NOMO-1 (cell line): ENCODE results near the gene ATP6V1B1.

Experiments used
- DNase-seq, 2 experiments: peaks; one replicate each; lab custom pipeline; 2025; ENCODE audit not compliant: unreplicated experiment in 2 of 2; lab: John Stamatoyannopoulos, UW

ATP6V1B1 gene

DNA sequence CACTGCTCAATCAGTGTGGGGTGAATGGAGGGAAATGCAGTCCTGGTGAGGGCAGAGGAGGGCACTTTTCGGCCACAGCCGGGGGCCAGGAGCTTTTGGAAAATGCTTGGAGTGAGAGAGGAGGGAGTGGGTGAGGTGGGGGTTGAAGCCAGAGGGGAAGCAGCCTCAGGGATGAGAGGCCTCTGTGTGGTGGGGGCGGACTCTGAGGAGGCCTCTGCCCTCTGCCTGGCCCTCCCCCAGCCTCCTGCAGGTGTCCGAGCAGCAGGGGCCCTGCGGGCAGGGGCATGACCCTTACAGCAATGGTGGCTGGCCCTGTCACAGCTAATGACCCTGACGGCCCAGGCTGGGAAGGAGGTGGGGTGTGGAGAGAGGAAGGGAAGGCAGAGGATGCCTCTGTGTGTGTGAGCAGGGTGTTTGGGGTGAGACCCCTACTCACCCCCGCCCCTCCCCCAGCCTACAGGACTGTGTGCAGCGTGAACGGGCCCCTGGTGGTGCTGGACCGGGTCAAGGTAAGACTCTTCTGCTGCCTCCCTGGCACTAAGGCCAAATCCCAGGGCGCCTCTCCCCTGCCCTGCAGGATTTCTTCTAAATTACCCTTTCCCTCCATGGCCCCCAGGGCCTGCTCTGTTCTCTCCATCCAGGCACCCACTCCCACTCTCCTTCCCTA is 7.6 kb downstream of the ATP6V1B1 start:
- DNase-seq: no peak

DNA sequence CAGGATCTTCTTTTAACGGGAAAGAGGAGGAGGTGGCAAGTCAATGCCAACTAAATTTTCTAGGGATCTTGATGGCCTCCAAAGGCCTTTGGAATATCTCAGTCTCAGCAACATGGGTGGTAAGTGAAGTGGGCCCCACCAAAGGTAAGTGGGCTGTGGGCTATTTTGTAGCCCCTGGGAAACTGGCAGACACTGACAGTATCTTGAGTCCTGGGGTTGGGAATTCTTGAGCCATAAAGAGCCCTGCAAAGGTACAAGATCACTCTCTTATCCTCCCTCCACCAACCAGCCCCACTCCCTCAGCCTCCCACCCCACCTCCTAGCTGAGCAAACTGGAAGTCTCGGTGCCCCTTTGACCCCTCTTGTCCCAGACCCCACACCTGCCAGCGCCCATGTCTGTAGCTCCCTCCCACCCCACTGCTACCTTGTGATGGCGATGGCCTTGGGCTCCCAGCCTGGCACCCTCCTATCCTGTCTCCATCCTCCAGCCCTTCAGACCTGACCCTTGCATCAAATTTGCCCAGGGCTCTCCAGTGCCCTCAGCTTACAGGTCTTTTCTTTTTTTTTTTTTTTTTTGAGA is 8.5 kb downstream of the ATP6V1B1 start:
- no peak for DNase-seq

DNA sequence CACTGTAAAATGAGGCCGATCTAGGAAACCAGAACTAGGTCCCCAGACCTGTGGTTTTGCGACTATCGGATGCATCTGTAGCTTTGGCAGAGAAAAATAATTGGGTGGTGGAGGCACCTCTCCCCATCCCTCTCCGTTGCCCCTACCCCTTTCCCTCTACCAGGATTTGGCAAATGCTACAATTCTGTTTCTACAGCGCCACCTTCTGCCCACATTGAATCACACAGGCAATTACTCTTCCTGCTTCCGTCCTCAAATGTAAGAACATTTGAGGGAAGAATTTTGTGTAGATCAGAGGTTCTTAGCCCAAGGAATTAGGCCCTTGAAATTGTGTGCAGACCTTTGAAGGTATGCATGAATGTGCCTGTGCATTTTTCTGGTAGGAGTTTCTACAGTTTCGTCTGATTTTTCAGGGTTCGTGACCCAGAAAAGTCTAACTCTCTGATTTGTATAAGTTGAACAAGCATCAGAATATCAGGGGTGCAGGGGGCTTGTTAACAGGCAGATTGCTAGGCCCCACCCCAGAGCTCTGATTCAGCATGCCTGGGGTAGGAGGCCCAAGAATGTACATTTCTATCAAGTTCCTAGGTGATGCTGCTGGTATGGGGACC is 11.2 kb downstream of the ATP6V1B1 start:
- peak; percentile 43 to 60 for DNase-seq

DNA sequence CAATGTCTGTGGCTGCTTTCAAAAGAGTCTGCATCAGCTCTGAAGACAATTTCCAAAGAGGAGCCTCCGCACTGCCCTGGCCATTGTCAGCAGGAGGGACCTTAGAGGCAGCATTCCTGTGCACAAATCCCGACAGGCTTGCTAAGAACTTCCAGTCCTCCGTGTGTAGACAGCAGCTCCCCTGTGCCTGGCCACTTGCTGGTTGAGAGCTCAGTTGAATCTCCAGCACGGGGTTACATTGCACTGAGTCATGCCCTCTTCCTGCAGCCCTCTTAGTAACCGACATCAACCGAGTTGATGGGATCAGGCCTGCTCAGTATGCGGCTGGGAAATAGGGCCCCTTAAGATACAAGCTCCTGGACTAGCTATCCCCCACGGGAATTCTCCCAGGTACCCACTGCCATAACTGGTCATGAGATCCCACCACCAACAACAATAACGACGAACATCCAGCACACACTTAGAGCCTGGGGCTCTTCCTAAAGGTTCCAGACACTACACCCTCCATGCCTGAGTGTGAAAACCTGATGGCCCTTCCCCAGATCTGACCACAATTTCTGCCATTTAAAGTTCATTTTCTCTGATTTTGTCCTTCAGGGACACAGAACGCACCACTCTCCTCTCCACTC is 12.0 kb downstream of the ATP6V1B1 start:
- DNase-seq: no peak

DNA sequence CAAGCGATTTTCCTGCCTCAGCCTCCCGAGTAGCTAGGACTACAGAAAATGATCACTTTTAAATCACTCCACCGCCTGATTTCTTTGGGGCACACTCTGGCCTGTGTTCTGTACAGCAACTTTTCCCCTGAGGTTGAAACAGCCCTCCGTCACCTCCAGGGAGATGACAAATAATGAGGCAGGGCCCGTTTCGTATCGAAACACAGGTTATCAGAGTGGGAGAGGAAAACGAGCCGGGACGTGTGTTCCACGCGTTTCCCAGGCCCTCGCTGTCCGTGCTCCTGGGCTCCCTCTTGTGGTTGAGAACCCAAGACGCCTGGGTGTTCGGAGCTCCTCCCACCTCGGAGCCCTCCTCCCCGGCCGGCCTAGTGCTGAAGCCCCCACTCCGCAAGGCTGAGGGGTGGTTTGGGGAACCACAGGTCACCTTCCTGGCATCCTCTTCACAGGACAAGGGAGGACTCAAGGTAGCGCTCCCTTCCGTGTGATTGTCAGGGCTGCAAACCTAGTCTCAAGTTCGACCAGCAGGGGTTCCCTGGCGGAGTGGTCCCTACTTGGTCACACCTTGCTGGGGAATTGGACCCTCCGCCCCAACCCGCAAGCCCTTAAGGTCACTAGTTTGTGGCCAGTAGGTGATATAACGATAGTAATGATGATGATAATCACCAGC is 12.8 kb downstream of the ATP6V1B1 start:
- peak; percentile 43 to 75 for DNase-seq

DNA sequence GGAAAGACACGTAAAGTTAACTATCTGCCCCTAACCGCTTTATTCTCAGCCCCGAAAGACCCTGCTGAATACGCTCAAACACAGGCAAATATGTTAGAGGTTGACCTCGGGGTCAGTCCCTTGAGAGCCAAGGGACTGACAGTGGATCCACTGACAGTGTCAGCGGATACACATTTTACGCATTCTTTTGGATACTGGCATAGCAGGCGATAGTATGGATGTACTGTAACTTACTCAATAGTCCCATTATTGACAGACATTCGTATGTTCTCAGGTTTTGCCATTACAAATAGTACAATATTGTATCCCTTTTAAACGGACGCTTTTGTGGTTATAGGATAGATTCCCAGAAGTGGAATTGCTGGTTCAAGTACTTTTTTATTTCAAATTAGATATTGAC is 13.4 kb downstream of the ATP6V1B1 start:
- no peak for DNase-seq

DNA sequence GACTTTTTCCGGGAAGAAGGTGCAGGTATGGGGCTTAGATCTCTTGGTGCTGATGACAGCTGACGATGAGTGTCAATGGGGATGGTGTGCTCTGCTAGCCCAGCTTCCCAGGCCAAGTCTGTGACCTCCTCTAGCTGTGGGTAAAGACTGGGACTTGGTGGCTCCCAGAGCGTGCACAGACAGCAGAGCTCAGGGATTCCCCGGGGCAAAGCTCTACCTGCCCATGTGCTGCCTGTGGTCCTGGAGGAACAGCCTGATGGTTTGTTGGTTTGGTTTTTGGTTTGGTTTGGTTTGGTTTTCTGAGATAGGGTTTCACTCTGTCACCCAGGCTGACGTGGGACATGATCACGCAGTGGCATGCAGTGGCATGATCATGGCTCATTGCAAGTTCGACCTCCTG is 19.2 kb downstream of the ATP6V1B1 start:
- no peak for DNase-seq

DNA sequence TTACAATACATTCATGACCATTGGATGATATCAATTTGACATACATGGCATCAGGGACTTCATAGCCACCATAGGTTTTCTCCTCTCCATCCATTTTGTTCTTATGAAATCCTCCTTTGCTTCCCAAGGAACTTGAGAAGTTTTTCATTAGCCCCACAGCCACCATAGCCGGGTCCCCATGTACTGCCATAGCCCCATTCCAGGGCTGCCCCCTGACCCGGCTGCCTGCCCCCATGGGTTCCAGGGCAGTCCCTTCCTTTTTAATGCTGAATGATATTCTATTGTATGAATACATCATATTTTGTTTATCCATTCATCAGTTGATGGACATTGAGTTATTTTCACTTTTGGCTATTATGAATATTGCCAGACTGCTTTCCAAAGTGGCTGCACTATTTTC is 20.4 kb downstream of the ATP6V1B1 start:
- DNase-seq: no peak

DNA sequence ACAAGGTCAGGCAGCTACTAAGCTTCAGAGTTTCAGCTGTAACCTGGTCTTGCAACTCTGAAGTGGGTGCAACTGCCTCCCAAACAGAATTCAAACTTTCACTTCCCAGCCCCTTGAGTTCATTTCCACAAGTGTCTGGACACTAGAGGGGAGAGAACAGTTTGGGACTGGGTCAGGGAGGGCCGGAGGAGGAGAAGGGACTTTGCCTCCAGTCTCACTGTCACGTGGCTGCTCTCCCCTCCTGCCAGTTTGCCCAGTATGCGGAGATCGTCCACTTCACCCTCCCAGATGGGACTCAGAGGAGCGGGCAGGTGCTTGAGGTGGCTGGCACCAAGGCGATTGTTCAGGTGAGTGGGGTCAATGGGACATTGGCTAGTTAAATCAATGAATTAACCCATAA is 22.1 kb downstream of the ATP6V1B1 start:
- no peak for DNase-seq

DNA sequence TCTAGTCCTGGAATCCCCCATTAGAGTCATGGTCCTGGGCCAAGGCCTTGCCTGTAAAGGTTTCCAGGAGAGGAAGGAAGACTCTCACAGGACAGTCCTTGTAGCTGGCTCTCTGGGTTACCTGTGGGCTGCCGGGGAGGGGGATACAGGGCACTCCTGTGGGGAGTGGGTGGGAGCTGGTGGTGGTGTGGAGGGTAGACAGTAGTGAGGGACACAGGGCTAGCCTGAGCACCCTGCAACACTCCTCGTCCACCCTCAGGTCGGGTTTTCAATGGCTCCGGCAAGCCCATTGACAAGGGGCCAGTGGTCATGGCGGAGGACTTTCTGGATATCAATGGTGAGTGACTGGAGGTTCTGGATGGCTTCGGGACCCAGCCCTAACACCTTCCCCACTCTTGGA is 23.1 kb downstream of the ATP6V1B1 start:
- DNase-seq: no peak

DNA sequence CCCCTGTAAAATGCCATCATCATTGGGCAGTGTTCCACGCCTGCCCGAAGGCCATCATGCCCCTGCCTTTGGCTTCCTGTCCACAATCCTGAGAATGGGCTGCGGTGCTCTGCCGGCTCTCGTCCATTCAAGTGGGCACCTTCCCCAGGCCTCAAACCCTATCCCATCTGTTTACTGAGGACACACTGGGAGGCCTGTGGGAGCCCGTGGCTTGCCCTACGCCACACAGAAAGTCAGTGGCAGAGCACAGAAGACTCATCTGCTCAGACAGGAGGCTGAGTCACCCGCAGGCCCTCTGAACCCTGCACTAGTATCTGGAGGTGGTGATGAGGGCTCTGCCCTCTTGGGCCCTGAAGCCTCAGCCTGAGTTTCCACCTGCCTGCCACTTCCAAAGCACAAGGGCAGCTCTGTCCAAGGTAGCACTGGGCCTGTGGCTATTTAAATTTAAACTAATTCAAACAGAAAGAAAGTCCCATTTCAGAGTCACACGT is 23.6 kb downstream of the ATP6V1B1 start:
- no peak for DNase-seq

DNA sequence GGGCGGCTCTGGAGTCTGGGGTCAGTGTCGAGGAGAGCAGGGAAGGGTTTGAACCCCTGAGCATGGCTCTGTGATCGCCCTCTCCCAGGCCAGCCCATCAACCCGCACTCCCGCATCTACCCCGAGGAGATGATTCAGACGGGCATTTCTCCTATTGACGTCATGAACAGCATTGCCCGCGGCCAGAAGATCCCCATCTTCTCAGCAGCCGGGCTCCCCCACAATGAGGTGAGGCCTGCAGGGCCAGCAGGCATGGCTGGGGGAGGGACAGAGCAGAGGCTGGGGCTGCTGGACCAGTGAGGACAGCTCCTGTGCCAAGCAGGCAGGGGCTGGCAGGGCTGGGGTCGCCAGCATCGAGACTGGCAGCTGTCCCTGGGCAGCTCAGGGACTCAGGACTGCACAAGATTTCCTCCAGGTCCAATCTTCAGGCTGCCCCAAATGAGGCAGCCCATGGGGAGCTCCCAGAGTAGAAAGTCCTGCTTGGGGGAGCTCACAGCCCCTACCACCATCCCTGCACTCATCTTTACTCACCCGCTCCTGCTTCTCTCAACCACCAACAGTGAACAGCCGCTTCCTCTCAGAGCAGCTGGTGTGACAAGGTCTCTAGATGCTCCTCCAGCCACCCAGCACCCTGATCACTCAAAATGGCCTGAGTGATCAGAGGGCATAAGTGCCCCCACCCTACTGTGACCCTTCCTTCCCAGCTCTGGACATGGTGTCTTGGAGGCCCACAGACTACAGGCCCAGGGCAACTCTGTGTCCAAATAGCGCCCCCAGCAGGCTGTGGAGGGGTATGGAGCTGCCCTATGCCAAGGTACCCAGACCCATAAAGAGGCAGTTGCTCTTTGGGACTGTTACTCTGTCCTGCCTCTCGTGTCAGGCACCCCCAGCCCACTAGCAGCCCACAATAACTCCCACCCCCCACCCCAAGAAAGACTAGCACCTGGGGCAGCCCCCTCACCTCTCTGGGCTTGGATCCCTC is 24.4 kb downstream of the ATP6V1B1 start:
- DNase-seq: no peak

DNA sequence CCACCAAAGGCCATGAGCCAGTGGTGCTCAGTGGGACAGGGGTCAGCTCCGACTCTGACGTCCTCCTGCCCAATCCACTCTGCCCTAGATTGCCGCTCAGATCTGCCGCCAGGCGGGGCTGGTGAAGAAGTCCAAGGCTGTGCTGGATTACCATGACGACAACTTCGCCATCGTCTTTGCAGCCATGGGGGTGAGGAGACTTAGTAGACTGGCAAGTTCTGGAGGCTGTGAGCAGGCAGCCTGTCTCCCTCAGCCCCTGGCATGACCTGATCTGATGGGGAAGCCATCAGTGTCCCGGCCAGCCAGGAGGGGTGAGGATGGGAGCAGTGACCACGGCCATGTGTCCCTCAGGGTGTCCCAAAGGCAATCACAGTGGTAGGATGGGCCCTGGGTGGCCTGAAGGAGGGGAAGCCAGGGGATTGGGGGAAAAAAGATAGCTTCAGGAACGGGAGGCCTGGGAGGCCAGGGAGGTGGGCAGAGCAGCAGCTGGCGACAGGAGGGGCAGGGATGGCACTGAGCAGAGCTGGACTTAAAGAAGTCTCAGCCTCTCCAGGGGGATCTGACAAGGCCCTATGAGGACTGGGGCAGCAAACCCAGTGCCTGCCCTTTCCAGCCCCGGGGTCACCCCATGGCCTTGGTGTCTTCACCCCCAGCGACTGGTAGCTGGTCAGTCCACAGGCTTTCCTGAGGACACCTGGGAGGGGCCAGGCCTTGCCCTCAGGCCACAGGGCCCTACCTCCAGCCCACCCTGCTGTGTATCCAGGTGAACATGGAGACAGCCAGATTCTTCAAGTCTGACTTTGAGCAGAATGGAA is 25.3 kb downstream of the ATP6V1B1 start:
- DNase-seq: no peak

DNA sequence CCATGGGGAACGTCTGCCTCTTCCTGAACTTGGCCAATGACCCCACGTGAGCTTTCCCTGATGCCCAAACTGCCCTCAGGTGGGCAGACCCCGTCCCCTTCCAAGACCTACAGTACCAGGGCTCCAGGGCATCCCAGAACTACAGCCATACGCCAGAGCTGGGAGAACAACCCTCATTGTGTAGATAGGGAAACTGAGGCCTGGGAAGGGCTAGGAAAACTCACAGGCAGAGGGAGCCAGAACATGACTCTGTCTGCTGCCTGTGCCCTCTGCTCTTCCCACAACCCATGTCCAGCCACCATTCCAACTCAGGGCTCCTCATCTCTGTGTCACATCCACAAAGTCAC is 25.9 kb downstream of the ATP6V1B1 start:
- no peak for DNase-seq

DNA sequence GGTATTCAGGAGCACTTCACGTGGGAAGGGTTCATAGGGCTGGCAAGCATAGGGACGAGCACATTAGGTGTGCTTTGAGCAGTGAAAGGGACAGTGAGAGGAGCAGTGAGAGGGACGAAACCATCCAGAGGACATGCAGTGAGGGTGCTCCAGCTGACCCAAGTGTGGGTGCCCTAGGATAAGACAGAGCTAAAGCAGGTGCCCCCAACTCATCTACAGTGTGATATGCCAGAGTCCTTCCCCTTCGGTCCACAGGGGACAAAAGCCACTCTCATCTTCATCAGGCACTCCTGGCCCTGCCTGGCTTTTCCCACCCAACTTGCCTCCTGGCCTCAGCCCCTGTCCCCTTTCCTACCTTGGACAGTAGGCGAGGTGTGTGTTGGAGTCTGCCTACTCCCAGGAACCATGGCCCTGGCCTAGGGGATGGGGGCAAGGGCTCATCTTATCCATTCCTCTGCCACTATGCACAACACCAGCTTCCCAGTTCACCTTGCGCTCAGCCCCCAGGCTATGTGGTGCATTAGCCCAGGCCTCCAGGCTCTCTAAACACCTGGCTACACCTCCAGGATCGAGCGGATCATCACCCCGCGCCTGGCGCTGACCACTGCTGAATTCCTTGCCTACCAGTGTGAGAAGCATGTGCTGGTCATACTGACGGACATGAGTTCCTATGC is 26.6 kb downstream of the ATP6V1B1 start:
- DNase-seq: no peak

DNA sequence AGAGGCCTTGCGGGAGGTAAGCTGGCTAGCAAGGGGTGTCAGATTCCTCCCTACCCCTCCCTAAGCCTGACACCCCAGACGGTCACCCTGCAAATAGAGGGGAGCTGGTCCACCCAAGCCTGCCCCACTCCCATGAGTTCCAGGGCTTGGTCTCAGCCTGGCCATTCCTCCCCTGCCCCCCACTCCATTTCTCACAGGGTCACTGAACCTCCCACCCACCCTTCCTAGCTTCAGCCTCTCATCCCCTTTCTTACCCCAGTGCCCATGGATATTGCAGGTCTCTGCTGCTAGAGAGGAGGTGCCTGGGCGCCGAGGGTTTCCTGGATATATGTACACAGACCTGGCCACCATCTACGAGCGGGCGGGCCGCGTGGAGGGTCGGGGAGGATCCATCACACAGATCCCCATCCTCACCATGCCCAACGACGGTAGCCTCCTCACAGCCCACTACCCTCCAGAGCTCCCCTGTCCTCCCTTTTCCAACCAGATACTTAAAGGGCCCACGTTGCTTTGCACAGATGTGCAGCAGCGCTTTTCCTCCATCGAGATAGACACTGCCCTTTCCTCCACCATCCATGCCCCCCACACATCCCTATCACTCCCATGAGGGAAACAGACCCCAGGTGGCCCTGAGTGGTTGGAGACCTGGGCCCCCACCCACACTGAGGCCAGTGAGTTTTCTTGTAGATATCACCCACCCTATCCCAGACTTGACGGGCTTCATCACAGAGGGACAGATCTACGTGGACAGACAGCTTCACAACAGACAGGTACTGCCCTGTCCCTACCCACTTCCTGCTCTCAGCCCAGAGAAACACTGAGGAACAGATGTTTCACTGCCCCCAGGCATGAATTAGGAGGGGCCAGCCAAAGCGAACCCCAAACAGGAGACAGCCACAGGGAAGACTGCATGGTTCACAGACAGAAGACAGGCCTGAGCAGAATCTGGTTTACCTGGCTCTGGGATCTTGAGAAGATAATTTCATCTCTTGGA is 27.5 kb downstream of the ATP6V1B1 start:
- DNase-seq: no peak

DNA sequence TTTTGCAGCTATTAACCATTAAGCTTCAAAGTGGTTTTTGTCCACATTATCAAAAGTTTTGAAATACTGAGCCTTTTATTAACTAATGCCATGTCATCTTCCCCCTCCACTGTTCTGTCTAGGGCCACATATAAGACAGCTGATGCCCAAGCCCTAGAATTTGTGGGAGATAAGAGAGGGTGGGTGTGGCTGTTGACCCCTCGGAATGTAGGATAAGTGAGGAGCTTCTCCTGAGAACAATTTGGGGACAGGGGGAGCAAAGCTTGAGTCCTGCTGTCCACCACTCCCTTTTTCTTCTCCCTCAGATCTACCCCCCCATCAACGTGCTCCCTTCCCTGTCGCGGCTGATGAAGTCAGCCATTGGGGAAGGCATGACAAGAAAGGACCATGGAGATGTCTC is 28.4 kb downstream of the ATP6V1B1 start:
- DNase-seq: no peak
